ENCODE results near the gene ZNF862. TPM values are rescaled to one million over a fixed set of nuclear protein-coding genes. Genes with fewer than 3 reads are reported as not detected.
"Not testable (repeated sequence)": the region's sequence is repeated elsewhere in the genome, so short reads cannot be mapped to it uniquely, and the experiment has no call there.

Gene ZNF862
- total RNA-seq, 1 donor from 2014 or later: 7.1 TPM

GRCh38 chr7:149824748-149825566 lies 13.2 kb upstream of the ZNF862 start:
- no peak for DNase-seq (ENCODE audit: low read depth, low spot score)

GRCh38 chr7:149825567-149826343 lies 12.4 kb upstream of the ZNF862 start:
- DNase-seq (ENCODE audit: low read depth, low spot score): no peak

GRCh38 chr7:149826344-149827088 lies 11.7 kb upstream of the ZNF862 start:
- no peak for DNase-seq (ENCODE audit: low read depth, low spot score)

DNA sequence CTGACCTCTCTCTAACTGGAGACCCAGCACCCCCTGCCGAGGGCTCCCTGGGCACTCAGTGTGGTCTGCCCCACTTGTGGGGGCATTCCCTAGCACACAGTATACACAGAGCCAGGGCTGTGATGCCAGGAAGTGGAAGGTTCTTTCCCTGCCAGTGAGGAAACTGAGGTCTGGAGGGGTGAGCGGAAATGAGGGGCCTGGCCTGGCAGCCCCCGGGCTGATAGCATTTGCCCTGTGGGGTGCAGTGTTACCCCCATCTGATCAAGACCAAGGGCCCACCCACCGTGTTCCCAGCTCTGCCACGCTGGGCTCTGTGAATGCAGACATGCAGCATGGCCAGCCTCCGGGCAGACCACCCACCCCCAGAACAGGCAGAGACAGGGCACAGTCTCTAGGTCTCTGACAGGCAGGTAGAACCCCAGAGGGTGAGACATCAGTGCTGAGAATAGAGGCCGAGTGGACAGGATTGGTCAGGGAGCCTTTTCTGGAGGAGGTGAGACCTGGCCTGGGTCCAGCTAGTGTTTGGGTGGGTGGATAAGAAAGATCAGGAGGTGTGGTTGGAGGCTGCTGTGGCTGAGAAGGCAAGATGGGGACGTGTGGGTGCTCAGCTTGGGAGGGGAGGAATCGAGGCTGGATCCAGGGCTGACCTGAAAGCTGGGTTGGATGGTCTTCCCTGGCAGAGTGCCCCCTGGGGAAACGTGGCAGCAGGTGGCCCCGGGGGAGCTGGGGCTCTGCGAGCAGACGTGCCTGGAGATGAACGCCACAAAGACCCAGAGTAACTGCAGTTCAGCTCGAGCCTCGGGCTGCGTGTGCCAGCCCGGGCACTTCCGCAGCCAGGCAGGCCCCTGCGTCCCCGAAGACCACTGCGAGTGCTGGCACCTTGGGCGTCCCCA lies 10.8 kb upstream of the ZNF862 start:
- no peak for DNase-seq (ENCODE audit: low read depth, low spot score)

- DNase-seq (ENCODE audit: low read depth, low spot score): no peak
Measured at GRCh38 chr7:149828357-149829309, 9.5 kb upstream of the ZNF862 start.

GRCh38 chr7:149830527-149830926 lies 7.6 kb upstream of the ZNF862 start:
- not testable (repeated sequence) for DNase-seq (ENCODE audit: low read depth, low spot score)

- DNase-seq (ENCODE audit: low read depth, low spot score): no peak
Measured at GRCh38 chr7:149830997-149831740, 7.0 kb upstream of the ZNF862 start.

DNA sequence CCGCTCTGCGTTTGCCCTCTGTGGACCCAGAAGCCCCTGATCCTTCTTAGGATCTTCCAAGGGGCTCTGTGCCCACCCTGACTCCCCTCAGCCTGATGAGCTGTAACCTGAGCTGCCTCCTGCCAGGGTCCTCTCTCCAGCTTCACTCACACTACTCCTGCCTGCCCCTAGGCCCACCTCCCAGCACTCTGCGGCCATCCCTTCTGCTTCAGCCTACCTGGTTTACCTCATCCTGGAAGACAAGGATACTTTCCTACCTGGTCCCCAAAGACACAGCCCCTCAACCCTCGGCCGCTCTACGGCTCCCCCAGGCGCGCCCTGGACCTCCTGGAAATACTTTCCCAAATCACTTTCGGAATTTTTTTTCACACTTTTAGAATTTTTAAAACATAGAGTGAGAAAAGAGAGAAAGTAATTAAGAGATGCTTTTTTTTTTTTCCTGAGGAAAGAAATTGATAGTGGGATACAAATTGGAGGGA lies 6.4 kb upstream of the ZNF862 start:
- DNase-seq (ENCODE audit: low read depth, low spot score): no peak

- no peak for DNase-seq (ENCODE audit: low read depth, low spot score)
Measured at GRCh38 chr7:149832332-149833041, 5.7 kb upstream of the ZNF862 start.

DNA sequence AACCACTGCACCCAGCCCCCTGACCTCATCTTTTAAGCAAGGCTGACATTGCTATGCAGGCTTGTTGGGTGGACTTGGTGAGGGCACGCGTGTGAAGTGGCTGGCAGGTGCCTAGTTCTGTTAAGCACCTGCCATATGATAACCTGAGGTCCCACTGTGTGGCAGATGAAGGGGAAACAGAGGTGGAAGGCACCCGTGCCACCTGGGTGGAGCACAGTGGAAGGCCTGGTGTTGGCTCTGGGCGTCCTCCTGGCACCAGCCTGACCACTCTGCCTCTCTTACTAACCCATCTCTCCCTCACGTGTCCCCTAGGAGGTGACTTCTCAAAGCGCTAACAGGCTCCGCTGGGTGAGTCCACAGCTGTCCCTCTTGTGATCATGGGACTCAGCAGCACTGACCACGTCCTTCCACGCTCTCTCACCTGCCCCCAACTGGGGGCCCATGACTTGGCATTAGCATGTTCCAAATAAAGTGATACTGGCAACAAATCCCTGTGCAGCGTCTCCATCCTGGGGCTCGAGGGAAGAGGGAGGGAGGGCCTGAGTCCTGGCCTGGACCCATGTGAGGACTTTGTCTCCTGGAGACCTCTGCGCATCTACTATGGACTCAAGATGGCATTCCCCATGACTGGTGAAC lies 4.6 kb upstream of the ZNF862 start:
- DNase-seq (ENCODE audit: low read depth, low spot score): no peak

DNA sequence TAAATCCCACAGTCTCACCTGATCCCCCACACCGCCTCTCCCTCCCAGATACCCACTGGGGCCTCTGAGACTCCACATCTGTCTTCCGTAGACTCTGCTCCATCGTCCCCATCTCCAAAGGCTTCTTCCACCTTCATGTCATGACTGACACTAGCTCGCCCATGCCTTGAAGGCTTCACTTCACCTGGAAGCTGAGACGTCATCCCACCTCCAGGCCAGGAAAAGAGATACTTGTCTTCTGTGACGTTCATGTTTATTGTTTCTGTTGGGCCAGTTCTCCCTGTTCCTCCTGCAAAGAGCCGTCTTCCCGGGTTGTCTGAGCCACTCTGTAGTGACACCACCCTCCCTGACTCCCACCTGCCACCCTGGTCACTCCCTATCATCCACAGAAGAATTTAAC lies 3.6 kb upstream of the ZNF862 start:
- DNase-seq (ENCODE audit: low read depth, low spot score): no peak

DNA sequence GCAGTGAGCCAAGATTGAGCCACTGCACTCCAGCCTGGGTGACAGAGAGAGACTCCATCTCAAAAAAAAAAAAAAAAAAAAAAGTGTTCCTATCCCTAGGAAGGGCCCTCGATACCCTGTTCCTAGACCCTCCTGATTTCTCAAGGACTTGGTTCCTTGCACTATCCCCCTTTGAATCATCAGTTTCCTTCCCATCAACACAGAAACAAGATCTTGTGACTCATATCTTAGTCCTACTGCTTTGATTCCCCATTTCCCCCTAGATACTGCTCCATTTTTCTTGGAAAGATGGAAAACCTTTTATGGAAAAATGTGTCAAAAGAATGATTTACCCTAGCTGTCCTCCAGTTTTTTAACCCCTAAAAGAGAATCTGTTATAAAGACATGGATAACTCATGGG lies 1.7 kb upstream of the ZNF862 start:
- DNase-seq (ENCODE audit: low read depth, low spot score): no peak

- no peak for DNase-seq (ENCODE audit: low read depth, low spot score)
Measured at GRCh38 chr7:149837564-149838223, 481 bp upstream of the ZNF862 start.

DNA sequence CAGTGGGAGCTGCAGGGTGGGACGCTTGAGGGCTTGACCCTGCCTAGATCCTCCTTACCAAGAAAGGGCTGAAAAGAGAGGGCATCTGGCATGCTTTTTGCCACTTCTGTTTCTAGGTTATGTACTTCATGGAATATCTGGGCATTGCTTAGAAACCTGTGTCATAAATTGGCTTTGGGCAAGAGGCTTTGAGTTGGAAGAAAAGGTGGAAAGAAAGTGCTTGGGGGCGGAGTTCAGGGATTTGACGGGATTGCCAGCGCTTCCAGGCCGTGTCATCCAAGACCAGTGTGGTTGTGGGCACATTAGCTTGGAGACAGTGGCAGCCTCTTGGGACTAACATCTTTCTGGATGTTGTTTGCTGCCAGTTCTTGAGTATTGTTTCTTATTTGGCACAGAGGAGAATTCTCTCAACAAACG lies 825 bp downstream of the ZNF862 start:
- DNase-seq (ENCODE audit: low read depth, low spot score): no peak

DNA sequence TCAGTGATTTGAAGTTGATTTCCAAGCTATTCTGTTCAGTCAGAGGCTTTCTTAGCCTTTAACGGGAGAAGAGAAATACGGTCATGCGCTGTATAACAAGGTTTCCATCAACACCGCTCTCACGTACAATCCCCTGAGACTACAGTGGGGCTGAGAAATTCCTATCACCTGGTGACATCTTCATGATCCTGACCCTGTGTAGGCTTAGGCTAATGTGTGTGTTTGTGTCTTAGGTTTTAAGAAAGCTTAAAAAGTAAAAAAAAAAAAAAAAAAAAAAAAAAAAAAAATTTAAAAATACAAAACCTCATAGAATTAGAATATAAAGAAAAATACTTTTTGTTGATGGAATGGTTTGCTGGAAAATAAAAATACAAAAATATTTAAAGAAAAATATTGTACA lies 1.8 kb downstream of the ZNF862 start:
- no peak for DNase-seq (ENCODE audit: low read depth, low spot score)

- no peak for DNase-seq (ENCODE audit: low read depth, low spot score)
Measured at GRCh38 chr7:149843566-149843965, 5.4 kb downstream of the ZNF862 start.

DNA sequence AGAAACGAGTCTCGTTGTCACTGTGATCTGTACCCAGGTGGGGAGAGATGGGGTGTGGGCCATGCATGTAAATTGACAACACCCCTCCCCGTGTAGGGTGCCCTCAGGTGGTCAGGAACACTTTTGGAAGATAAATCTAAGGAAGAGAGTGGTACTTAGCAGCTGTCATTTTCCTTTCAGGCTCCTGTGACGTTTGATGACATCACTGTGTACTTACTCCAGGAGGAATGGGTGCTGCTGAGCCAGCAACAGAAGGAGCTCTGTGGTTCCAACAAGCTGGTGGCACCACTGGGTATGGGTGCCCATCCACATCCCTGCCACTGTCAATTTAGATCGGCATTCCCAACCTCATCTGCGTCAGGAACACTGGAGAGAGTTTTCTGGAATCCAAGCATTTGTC lies 6.3 kb downstream of the ZNF862 start:
- DNase-seq (ENCODE audit: low read depth, low spot score): no peak
